ENCODE measurements around the gene CBFA2T3.

DNA sequence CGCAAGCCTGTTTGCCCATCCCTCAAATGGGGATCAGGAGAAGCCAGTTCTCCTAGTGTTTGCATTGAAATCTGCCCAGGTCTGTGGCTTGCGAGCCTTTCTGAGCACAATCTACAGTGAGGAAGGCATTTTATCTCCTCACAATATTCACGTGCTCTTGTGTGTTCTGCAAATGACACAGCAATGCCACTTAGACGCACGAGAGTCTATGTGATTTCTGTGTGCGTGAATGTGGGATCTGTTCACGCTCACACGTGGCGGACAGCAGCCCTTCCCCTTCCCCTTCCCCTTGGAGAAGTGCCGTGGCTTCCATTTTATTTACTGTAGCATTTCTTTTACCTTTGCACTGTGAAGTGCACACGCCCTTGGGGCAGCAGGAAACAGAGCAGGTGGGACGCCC is 17.7 kb upstream of the CBFA2T3 start:
- TF ChIP-seq KLF9 (tag by site-specific recombination; IDR thresholded peaks at IDR 0.05; ENCODE audit: low read depth) (no peak), ZNF274 (IDR thresholded peaks at IDR 0.05; ENCODE audit: low read length) (no peak), ZNF274 (tag by site-specific recombination; IDR thresholded peaks at IDR 0.05; ENCODE audit: borderline replicate concordance) (no peak), SCRT2 (tag by site-specific recombination; IDR thresholded peaks at IDR 0.05) (no peak), ZNF621 (tag by site-specific recombination; IDR thresholded peaks at IDR 0.05) (no peak), SCRT1 (tag by site-specific recombination; IDR thresholded peaks at IDR 0.05; ENCODE audit: borderline replicate concordance) (no peak), ZNF133 (tag by site-specific recombination; IDR thresholded peaks at IDR 0.05) (no peak), ZNF140 (tag by site-specific recombination; IDR thresholded peaks at IDR 0.05) (no peak)
- TF ChIP-seq, protein P1, sequence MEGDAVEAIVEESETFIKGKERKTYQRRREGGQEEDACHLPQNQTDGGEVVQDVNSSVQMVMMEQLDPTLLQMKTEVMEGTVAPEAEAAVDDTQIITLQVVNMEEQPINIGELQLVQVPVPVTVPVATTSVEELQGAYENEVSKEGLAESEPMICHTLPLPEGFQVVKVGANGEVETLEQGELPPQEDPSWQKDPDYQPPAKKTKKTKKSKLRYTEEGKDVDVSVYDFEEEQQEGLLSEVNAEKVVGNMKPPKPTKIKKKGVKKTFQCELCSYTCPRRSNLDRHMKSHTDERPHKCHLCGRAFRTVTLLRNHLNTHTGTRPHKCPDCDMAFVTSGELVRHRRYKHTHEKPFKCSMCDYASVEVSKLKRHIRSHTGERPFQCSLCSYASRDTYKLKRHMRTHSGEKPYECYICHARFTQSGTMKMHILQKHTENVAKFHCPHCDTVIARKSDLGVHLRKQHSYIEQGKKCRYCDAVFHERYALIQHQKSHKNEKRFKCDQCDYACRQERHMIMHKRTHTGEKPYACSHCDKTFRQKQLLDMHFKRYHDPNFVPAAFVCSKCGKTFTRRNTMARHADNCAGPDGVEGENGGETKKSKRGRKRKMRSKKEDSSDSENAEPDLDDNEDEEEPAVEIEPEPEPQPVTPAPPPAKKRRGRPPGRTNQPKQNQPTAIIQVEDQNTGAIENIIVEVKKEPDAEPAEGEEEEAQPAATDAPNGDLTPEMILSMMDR (tag by site-specific recombination; IDR thresholded peaks at IDR 0.05): no peak
- TF ChIP-seq, protein P2, sequence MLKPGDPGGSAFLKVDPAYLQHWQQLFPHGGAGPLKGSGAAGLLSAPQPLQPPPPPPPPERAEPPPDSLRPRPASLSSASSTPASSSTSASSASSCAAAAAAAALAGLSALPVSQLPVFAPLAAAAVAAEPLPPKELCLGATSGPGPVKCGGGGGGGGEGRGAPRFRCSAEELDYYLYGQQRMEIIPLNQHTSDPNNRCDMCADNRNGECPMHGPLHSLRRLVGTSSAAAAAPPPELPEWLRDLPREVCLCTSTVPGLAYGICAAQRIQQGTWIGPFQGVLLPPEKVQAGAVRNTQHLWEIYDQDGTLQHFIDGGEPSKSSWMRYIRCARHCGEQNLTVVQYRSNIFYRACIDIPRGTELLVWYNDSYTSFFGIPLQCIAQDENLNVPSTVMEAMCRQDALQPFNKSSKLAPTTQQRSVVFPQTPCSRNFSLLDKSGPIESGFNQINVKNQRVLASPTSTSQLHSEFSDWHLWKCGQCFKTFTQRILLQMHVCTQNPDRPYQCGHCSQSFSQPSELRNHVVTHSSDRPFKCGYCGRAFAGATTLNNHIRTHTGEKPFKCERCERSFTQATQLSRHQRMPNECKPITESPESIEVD (tag by site-specific recombination; IDR thresholded peaks at IDR 0.05): no peak
- TF ChIP-seq, protein P3, sequence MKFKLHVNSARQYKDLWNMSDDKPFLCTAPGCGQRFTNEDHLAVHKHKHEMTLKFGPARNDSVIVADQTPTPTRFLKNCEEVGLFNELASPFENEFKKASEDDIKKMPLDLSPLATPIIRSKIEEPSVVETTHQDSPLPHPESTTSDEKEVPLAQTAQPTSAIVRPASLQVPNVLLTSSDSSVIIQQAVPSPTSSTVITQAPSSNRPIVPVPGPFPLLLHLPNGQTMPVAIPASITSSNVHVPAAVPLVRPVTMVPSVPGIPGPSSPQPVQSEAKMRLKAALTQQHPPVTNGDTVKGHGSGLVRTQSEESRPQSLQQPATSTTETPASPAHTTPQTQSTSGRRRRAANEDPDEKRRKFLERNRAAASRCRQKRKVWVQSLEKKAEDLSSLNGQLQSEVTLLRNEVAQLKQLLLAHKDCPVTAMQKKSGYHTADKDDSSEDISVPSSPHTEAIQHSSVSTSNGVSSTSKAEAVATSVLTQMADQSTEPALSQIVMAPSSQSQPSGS (tag by site-specific recombination; IDR thresholded peaks at IDR 0.05; ENCODE audit: low read depth): no peak

Data from HEK293 (cell line).